Forelimb muscle (tissue), 1 donor: ENCODE data around the gene FAM131C. TPM values are rescaled to one million over a fixed set of nuclear protein-coding genes. Genes with fewer than 3 reads are reported as not detected.

Source experiments
- DNase-seq: peaks from one replicate; pipeline ENCODE4 v3.0.0-alpha.2; 2013; ENCODE audit warnings: low read depth
- polyA plus RNA-seq: library from polyadenylated mRNA; unstranded; fragments of 120-200 nt; gene quantifications from one replicate; pipeline ENCODE4 v1.2.1, GENCODE V29; 2013; ENCODE audit not compliant: insufficient read length

FAM131C gene
- polyA plus RNA-seq, 1 donor = 0.14 TPM

DNA sequence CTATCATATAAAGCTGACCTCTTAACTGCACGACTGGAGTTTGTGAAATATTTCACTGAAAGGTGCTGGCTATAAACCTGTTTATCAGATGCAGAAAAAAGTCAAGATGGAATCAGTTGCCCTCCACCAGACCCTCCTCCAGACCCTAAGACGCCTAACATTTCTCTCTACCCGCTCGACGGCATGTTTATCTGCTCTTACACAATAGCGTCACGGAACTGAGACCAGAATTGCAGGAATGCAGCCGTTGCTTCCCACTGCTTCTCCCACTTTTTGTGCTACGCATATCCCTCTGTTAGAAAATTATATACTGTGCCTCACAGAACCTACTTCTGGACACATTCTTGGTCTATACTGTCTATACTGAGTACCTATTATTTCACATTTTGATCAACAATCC lies 28.2 kb upstream of the FAM131C start:
- no peak for DNase-seq

DNA sequence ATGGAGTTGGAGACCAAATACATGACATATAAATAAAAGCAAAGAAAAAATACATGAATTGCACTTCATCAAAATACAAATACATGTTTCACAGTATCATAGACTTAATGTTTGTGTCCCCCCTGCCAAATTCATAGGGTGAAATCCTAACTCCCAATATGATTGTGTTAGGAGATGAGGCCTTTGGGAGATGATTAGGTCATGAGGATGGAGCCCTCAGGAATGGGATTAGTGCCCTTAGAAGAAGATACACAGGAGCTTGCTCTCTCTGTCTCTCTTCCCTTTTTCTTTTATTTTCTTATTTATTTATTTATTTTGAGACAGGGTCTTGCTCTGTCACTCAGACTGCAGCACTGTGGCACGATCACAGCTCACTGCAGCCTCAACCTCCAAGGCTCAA lies 26.0 kb upstream of the FAM131C start:
- DNase-seq = no peak

DNA sequence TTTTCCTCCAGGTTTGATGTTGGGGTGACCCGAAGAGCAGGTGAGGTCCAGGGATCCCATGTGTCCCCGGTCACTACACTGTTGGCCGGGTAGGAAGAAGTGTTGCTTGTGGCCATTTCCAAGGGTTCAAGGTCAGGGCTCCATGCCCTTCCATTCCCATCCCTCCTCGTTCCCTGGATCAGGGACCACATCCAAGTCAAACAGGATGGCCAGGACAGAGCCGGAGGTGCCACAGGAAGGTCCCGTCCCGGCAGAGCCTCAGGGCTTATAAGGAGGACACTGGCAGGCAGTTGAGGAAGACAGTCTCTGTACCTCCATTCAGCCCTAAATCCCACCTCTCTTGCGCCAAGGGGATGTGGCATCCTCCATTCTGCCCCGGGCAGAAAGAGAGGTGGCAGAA lies 22.0 kb upstream of the FAM131C start:
- no peak for DNase-seq

DNA sequence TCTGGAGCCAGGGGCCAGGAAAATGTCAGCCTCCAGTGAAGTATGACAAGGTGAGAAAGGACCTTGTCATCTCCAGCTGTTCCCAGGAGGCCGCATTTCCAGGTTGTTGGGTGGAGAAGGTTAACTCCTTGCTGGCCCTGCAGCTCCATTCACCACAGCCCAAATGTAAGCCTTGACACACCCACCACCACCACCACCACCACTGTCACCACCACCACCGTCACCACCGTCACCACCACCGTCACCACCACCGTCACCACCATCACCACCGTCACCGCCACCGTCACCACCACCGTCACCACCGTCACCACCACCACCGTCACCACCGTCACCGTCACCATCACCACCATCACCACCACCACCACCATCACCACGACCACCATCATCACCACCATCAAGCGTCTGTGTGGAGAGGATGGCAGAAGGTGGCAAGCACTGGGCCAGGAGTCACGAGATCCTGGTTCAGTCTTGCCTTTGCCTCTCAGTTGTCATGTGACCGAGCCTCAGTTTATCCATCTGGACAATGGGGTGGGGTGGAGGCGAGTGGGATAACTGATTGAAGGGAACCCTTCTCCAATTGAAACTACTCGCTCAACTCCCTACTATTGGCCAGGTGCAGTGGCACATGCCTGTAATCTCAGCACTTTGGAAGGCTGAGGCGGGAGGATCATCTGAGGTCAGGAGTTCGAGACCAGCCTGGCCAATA lies 21.2 kb upstream of the FAM131C start:
- no peak for DNase-seq

DNA sequence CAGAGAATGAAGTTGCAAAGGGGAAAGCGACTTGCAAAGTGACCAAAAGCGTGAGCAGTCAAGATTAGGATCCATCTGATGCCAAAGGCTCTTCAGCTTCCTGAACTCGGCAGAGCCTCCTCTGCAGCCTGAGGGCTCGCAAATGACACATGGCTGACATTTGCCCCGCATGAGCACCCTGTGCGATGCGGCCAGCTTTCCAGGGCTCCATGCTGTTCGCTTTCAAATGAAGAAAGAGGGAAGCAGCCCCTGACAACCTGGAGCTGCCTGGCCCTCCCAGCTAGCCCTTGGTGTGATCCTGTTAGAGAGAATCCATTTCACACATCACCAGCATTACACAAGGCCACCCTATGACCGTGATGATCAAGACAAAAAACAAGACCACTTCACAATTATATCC lies 20.2 kb upstream of the FAM131C start:
- no peak for DNase-seq

DNA sequence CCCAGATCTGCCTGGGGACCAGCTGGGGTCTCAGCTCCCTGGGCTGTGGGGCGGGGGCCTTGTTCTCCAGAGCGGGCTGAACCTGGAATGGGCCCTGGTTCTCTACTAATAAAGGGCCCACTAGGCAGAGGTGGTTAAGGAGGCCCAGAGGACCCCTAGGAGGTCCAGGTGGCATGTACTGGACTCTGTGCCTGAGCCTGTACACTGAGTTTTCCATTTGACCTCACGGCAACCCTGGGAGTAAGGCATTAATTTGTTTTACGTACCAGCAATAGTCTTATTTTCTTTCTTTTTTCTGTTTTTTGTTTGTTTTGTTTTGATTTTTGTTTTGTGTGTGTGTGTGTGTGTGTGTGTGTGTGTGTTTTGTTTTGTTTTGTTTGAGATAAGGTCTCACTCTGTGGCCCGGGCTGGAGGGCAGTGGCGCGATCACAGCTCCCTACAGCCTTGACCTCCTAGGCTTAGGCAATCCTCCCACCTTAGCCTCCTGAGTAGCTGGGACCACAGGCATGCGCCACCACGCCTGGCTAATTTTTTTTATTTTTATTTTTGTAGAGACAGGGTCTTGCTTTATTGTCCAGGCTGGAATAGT lies 19.6 kb upstream of the FAM131C start:
- DNase-seq = no peak

DNA sequence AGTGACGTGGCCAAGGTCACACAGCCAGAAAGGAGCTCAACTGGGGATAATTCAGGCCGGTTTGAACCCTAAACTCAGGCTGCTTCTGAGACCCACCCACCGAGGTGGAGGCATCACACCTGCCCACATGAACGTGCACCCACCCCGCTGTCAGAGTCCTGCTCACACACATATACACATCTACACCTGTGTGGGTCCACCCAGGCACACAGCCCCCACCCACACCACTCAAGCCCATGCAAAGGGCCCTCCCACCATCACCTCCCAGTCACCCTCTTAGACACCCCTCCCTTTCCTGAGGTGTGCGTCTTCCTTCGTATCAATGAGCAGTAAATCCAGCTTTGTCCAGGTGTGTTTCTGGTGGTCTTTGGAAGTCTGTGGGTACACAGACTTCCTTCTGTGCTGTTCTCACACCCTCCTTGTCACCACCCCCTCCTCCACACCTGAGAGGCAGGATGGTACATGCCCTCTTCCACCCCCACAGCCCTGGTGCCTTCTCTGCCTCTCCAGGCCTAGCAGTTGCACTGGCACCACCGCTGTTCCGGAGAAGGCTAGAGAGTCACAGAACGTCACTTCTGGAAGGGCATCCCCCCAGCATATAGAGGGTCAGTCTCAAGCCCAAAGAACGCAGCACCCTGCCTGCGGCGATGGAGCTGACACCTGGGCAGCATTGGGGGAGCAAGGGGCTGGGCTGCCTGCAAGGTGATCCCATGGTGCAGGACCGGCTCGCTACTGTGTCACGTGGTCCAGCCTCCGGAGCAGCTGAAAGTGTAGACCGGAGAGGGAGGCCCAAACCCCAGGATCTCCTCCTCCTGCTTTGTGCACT lies 18.9 kb upstream of the FAM131C start:
- DNase-seq = no peak

DNA sequence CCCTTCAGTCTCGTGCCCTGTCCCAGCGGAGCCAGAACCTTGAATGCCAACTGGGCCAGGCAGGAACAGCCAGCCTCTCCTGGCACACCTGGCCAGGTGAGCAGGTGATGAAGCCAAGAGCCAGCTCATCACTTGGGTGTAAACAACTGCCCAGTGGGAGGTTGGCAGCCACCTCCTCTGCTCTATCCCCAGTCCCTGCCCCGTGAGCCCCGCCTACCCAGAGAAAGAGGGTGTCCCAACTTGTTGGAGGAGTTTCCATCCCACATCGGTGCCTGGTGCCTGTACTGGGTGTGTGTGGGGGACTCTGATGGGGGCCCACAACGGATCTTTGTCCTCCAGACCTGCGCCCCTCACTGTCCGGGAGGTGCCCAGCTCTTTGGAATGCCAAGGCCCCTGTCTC lies 17.8 kb upstream of the FAM131C start:
- no peak for DNase-seq

DNA sequence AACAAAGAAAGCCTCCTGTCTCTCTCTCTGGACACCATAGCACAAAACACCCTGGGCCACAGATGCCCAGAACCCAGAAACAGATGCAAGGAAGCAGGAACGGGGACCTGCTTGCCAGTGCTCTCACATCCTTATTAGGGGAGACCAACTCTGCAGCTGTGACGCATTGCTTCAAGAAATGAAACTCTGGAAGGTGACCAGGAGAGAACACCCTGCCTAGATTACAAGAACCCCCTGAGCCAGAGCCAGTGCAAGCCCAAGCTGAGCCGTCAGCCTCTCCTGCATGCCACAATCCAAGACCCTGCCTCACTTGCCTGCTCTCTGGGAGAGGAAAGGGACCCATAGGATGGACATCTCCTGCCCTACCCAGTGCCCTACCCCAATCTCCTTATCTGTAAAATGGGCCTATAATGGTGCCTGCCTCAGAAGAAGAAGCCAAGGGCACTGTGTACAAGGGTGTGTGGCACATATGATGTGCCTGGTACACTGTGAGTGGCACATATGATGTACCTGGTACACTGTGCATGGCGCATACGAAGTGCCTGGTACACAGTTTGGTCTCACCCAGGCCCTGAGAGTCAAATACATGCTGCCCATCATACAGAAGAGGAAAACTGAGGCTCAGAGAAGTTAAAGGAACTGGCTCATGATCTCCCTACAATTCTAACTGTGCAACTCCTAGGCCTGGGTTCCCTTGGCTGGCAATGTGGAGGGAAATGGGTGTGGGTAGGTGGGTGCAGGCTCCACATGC lies 16.8 kb upstream of the FAM131C start:
- no peak for DNase-seq

DNA sequence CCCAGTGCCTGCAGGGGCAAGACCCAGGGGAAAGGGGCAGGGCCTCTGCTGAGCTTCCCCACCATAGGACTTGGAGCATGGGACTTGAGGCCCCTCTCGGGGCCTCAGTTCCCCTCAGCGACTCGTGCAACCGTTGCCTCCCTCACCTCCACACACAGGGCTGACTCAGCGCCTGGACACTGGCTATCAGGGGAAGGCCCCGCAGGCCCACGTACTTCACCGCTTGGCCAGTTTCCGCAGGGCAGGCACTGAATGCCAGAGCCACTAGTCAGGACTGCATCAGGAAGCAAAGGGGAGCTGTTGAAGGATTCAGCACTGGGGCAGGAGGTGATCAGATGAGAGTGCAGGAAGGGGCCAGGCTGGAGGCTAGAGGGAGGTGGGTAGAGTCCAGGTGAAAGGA lies 15.5 kb upstream of the FAM131C start:
- DNase-seq = no peak

DNA sequence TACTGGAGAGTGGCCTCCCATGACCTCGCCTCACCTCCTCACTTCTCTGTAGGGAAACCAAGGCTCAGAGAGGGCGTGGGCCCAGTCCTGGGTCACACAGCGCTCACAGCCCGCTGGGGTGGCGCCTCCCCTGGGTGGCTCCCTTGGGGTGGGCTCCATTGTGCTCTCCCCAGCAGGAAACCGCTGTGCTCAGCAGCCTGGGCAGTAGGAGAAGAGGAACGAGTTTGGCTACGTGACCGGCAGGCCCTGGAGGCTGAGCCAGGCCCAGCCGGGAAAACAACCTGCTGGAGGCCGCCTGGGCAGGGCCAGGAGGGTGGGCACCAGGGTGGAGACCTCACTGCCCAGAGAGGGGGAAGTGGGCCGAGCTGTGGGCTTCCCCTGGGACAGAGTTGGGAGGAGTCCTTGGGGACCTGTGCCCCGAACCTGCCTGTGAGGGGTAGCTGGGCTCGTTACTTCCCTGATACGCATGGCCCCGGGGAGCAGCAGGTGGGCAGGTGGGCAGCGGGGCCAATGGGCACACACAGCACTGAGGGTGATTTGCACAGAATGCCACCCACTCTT lies 15.0 kb upstream of the FAM131C start:
- DNase-seq = no peak

DNA sequence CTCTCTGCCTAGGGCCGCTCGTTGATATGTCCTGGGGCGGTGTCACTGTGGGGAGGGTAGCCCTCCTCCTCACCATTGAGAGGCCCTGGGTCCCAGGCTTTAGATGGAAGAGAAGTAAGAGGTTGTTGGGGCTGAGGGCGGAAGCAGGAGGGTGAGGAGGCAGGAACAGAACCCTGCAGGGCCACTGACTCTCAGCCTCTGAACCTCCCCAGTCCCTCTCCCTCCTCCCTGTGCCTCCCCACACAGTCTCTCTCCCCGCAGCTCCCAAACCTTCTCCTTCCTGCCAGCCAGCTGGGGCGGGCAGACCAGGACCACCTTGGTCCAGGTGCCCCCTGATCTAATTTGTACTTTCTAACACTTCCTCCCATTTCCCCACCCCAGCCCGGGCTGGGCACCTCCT lies 14.3 kb upstream of the FAM131C start:
- DNase-seq = no peak

DNA sequence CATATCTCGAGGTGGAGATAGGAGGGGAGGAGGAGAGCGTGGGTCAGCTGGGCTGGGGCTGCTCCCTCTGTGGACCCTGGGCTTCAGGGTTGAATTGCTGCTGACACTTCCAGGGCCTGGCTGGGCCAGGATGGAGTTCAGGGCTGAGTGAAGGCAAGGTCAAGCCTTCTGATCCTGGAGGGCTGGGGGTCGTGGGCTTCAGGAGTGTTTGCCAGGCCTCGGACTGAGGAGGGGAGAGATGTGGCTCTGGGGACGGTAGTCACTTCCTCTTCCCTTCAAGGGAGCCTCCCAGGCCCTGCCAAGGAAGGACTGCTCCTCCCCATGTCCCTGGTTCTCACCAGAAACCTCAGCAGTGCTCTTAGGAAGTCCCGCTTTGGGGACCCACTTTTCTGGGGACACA lies 12.1 kb upstream of the FAM131C start:
- no peak for DNase-seq

DNA sequence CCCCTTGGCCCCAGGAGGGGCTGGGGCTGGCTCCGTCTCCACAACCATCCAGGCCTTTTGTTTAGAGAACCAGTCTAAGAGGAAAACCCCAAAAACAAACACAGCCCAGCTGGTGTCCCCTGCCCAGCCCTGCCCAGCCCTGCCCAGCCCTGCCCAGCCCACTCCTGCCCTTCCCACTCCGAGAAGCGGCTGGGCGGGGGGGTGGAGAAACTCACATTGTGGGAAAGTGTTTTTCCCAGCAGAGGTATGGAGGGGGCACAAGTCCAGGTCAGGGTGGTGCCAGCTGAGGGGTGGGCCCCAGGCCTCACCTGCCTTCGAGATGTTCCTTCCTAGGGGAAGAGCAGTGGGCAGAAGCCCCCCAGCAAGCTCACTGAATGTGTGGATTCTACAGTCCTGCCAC lies 10.0 kb upstream of the FAM131C start:
- DNase-seq = no peak

DNA sequence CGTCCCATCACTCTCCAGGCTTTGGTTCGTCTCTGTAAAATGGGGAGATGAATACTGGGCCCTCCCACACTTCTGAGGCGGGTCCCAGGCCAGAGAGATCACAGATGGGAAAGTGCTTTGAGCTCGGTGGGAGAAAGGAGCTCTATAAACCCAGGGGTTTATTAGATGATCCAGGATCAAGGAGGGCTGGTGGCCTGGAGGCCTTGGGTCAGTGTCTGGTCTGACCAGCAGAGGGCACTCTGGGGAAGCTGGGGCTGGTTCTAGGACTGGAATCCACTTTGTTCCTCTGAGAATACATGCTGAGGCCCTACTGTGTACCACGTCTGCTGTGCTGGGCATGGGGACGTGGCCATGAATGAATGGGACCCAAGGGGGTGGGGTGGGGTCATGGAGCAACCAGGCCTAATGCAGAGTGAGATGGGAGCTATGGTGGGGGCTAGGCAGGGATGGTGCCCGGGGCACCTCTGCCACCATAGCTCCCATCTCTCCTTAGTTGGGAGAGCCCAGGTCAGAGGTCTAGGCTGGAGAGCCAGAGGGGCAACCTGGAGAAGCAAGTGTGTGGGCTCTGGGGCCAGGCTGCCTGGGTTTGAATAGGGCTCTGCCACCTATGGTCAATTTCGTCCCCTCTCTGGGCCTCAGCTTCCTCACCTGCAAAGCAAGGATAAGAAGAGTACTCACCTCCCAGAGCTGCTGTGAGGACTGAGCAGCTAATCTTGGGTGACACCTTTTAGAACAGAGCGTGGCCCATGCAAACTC lies 9.0 kb upstream of the FAM131C start:
- no peak for DNase-seq

DNA sequence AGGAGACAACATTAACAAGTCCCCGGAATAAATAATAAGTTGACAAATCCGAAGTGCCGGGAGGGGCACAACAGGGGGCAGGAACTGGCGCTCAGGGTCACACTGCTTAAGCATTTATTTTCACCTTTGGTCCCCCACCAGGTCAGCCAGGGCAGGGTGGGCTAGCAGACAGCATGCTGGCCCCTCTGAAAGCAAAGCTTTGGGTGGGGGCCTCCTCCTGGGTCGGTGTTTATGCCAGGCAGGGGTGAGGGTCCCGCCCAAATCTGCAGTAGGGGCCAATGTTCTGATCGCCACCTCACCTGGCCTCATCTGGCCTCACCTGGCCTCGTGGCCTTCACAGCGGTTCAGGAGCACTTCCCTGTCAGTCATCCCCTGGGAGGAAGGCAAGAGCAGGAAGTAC lies 8.2 kb upstream of the FAM131C start:
- no peak for DNase-seq

DNA sequence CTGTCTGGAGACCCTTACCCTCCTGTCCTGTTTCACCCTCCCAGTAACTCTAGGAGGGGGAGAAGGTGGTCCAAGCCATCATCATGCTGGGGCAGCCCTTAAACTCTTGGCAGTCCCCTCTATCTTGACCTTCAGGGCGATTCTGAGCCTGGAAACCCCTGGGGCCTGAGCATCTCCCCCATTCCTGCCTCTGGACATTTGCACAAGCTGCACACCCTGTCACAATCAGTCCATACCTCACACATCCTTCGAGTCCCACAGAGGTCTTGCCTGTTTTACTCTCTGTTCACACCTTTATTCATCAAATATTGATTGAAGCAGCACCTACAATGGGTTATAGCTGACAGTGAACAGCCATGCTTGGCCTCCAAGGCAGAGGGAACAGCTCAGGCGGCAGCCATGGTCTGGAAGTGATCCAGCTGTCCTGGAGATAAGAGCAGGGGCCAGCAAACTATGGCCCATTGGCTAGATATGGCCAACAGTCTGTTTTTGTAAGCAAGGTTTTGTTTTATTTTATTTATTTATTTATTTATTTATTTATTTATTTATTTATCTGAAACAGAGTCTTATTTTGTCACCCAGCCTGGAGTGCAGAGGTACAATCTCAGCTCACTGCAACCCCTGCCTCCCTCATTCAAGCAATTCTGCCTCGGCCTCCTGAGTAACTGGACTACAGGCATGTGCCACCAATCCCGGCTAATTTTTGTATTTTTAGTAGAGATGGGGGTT lies 7.1 kb upstream of the FAM131C start:
- no peak for DNase-seq

DNA sequence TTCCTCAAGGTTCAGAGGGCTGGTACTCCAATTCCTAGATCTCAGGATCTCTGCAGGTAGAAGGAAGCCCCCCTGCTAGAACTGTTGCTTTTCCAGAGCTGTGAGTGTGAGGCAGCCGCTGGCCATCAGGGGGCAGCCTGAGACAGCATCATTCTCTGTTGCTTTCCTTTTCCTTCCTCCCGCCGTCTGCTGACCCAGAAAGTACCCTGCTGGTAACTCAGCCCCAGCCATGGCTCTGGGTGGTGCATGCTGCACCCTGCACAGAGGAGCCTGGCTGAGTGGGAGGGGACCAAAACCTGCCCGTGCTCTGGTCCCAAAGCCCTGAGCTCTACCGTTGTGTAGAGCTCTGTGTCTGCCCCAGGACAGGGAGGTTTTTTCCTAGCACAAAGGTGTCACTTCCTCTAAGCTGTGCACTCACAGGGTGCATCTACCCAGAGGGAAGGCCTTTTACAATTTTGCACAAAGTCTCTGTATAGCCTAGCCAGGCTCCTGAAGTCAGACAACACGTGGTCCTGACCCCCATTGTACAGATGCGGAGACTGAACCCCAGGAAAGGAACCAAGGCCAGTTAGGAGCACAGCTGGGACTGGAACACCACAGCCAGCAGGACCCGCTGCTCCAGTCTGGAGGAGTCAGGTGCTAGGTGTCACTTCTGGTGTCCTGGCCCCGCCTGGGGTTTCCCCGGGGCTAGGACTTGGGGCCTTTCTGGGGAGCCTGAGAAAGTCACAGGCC lies 5.6 kb upstream of the FAM131C start:
- DNase-seq = peak; percentile 28

DNA sequence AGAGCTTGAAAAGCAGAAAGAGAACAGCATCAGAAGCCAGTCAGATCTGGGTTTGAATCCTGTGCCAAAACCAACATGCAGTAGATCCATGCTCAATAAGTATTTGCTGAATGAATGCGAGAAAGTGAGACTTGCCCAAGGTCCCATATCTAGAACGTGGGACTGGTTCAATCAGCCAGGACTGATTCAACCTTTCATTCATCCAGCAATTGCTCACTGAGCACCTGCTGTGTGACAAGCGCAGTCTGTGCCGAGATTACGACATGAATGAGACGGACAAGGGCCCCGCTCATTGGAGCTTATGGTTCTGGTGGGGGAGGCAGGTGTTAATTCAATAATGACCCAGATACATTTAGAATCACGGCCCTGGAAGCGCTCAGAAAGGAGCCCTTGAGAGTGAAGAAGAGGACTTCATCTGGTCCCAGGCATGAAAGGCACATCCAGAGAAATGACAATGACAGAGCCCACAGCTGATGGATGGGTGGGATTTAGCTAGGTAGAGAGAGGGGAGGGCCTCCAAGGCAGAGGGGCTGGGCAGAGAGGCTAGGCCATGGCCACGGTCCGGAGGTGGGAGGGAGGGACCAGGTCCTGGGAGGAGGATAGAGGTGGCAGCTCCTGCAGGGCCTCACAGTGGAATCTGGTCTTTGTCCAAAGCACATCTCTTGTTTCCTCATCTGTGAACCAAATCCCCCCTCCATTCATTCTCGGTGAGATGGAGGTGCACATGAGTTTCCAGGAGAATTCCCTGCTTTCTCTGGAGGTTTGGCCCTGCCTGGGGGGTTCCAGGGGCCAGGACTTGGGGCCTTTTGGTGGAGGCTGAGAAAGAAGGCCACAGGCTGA lies 4.2 kb upstream of the FAM131C start:
- DNase-seq = no peak
